Measurements from ENCODE around the gene CEND1.

DNA sequence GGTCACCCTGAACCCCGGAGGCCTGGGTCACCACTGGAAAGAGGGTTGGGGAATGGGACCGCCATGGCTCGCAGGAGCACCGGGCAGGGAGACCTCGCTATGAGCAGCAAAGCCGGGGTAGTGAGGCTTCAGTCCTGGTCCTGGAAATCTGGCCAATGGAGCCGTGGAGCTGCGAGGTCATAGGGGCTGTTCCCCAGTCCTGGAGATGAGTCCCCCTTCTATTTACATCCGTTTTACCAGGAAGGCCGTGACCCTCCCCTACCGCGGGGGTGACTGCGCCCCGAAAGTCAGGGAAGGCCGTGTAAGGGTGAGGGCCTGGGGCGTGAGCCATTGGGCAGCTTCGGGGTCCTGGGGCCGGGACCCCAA lies 14.7 kb upstream of the CEND1 start:
- no peak for TF ChIP-seq POLR2AphosphoS5 (IDR thresholded peaks at IDR 0.05; ENCODE audit: low read depth, low read length)
- no peak for TF ChIP-seq TAF1 (IDR thresholded peaks at IDR 0.05; ENCODE audit: borderline replicate concordance, insufficient read depth, low read length)

All from PFSK-1 (cell line).